Ishikawa (cell line): Measurements from ENCODE around the gene PGBD5.

Experiments used
- CEBPB ChIP-seq: IDR thresholded peaks from 2 replicates; pipeline ENCODE4 v1.6.1; 2012
- CREB1 ChIP-seq: IDR thresholded peaks from 2 replicates; pipeline ENCODE4 v1.6.1; 2012; ENCODE audit warnings: low read depth
- EGR1 ChIP-seq: IDR thresholded peaks from 2 replicates; pipeline ENCODE4 v1.6.1; 2012
- EP300 ChIP-seq: IDR thresholded peaks from 2 replicates; pipeline ENCODE4 v1.6.1; 2012; ENCODE audit warnings: borderline replicate concordance
- FOXM1 ChIP-seq: IDR thresholded peaks from 2 replicates; pipeline ENCODE4 v1.6.1; 2012; ENCODE audit warnings: low read depth, borderline replicate concordance
- NFIC ChIP-seq: IDR thresholded peaks from 2 replicates; pipeline ENCODE4 v1.6.1; 2012
- RAD21 ChIP-seq: IDR thresholded peaks from 2 replicates; pipeline ENCODE4 v1.6.1; 2012; ENCODE audit warnings: low read depth
- REST ChIP-seq: IDR thresholded peaks from 2 replicates; pipeline ENCODE4 v1.6.1; 2012; ENCODE audit warnings: low read depth, mild to moderate bottlenecking
- TAF1 ChIP-seq: IDR thresholded peaks from 2 replicates; pipeline ENCODE4 v1.6.1; 2012; ENCODE audit warnings: low read depth, mild to moderate bottlenecking
- TCF12 ChIP-seq: IDR thresholded peaks from 2 replicates; pipeline ENCODE4 v1.6.1; 2012; ENCODE audit warnings: low read depth
- TEAD4 ChIP-seq: IDR thresholded peaks from 2 replicates; pipeline ENCODE4 v1.6.1; 2012
- YY1 ChIP-seq: IDR thresholded peaks from 2 replicates; pipeline ENCODE4 v1.6.1; 2012; ENCODE audit warnings: low read depth
- ZBTB7A ChIP-seq: IDR thresholded peaks from 2 replicates; pipeline ENCODE4 v1.6.1; 2012; ENCODE audit warnings: low read depth
- TF ChIP-seq, protein P1 (sequence below): IDR thresholded peaks from 2 replicates; pipeline ENCODE4 v1.6.1; 2012
- TF ChIP-seq, protein P2 (sequence below): IDR thresholded peaks from 2 replicates; pipeline ENCODE4 v1.6.1; 2012

PGBD5 gene

DNA sequence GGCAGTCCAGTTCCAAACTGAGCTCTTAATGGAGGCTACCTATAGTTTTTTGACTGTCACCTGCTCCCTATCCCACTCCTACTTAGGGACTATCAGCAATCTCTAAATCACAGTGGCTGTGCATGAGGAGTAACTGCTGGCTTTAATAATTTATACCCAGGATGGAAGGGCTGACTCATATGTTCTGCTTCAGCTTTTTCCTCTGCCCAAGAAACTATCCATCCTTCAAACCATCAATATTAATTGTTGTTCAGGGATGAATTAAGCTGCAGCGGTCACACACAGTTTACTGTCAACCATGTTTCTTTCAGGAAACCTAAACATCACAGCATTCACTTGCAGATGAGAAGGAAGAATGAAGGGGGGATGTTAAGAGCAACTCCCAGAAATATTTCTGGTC lies 9.0 kb upstream of the PGBD5 start:
- TF ChIP-seq TAF1 (no peak), ZBTB7A (no peak), YY1 (no peak), RAD21 (no peak), EP300 (no peak), FOXM1 (no peak), CEBPB (no peak), TCF12 (no peak), NFIC (no peak), CREB1 (no peak), REST (no peak), TEAD4 (no peak)
- TF ChIP-seq, protein P1, sequence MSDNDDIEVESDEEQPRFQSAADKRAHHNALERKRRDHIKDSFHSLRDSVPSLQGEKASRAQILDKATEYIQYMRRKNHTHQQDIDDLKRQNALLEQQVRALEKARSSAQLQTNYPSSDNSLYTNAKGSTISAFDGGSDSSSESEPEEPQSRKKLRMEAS = no peak
- TF ChIP-seq, protein P2, sequence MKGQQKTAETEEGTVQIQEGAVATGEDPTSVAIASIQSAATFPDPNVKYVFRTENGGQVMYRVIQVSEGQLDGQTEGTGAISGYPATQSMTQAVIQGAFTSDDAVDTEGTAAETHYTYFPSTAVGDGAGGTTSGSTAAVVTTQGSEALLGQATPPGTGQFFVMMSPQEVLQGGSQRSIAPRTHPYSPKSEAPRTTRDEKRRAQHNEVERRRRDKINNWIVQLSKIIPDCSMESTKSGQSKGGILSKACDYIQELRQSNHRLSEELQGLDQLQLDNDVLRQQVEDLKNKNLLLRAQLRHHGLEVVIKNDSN = no peak

GRCh38 chr1:230431527-230431926 lies 5.4 kb upstream of the PGBD5 start:
- no peak for TF ChIP-seq TCF12

DNA sequence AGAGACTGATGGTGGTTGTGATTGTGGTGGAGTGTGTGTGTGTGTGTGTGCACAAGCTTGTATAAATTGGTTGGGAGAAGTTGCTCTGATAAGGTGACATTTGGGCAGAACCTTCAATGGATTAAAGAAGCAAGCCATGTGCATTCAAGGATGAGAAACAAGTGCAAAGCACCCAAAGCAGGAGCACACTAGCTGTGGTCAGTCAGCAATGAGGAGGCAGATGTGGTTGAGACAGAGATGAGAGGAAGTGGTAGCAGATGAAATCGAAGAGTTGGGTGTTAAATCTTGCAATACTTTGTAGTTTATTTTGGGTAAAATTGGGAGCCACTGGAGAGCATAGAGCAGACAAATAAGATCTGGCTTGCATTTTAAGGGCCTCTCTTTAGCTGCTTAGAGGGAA lies 4.4 kb upstream of the PGBD5 start:
- TF ChIP-seq EP300 (no peak), FOXM1 (no peak), NFIC (no peak), RAD21 (no peak)

GRCh38 chr1:230429067-230429735 lies 3.1 kb upstream of the PGBD5 start:
- TF ChIP-seq CEBPB = no peak
- no peak for TF ChIP-seq EGR1
- TF ChIP-seq CREB1 = no peak
- no peak for TF ChIP-seq RAD21
- TF ChIP-seq, protein P1 = no peak

- no peak for TF ChIP-seq CEBPB
- TF ChIP-seq, protein P1 = no peak
- no peak for TF ChIP-seq ZBTB7A
These were observed 1.8 kb upstream of the PGBD5 start for GRCh38 chr1:230427981-230428380.

DNA sequence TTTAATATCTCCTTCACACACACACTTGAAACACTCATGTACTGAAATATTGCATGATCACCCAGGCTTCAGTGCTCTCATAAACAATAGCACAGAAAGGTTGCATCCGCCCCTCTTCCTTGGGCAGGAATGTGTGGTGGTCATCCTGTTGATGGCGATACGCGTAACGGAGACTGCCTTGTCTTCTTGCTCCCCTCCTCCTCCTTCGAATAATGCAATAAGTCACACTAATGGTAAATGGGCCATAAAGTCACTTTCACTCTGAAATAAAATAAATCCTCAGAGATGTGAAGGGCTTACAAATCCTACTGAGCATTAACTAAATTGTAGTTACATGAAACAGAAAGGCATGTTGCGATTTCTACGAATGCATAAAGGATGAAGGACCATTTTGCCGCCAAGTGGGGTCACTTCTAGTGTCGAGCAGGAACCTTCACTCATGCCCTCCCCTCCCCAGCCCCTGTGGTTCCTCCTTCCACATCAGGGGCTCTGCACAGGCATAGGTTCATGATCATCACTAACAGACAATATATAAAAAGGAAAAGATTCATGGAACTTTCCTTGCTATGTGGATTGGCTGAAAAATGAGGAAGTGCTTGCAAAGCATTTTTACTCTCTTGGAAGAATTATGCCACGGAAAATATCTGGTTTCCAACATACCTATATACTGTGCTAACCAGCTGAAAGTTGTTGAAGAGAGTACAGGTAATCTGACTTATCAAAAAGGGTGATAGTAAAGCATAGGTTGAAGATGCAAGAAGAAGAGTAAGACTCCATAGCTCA lies 1.2 kb upstream of the PGBD5 start:
- TF ChIP-seq YY1 (no peak), CREB1 (no peak), ZBTB7A (no peak), EP300 (no peak), NFIC (no peak), RAD21 (no peak)

DNA sequence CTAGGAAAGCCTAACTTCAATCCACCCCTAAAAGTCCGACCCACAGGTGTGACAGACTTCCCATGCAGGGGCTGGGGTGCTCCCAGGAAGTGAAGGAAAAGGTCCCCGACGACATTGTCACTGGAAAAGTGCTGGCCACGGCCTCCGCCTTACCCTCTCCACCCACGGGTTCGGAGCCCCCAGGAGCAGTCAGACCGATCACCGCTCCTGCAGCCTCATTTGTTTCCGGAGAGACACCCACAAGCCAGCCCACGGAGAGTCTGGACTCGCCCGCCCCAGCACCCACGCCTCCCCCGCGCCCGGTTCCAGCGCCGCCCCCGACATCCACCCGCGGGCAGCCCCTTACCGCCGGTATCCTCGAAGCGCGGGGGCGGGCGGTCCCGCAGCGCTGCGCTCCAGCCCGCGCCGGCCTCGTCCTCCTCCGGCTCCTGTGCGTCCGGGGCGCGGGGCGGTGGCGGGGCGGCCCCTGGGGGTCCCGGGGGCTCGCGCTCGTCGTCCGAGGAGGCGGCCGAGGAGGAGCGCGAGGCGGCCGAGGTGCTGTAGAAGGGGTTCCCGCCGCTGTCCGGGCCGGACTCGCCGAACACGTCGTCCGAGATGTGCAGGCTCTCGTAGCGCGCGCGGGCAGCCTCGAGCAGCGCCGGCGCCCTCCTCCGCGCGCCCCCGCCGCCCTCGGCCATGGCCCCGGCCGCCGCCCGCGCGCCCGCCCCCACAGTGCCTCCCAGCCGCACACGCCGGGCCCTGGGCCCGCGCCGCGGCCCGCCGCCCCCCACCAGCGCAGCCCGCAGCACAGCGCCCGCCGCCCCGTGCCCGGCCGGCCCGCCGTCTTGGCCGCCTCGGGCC lies 660 bp downstream of the PGBD5 start:
- peak; percentile 25; the same call in 1 of the 2 replicates for TF ChIP-seq ZBTB7A
- no peak for TF ChIP-seq TEAD4
- TF ChIP-seq, protein P1 = peak; percentile 33; the same call in 1 of the 2 replicates
- TF ChIP-seq EGR1 = peak; percentile 72
